ENCODE measurements around the gene RTL10.

The RTL10 gene

DNA sequence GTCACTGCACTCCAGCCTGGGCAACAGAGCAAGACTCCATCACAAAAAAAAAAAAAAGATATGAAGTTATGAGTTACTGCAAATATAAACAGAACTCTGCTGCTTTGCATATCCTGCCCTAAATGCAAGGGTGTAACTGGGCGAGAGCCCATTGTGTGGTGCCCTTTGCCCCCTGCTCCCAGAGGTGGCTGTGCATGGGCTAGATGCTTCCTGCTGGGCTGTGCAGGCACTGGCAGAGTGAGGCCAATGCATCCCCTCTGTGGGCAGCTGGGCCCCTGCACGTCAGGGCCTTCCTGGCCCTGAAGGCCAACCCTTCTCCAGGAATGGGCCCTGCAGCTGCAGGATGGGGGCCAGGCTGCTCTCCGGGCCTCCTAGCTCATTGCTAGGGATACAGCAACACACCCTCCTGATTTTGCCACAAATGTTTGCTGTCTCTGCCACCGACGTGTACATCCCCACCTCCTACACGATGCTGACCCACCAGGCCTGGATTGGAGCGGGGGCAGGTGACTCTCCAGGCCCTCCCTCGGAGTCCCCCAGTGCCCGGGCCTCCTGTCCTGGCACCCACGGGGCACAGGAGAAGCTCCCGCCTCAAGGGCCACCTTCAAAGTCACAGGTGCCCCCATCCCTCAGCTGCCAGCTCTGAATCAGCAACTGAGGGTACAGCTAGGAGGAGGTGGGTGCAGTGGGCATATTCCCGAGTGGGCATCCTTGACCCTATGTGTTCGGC is 46.2 kb upstream of the RTL10 start:
- no peak for DNase-seq
- Histone ChIP-seq H2AFZ (ENCODE audit: low read length) (no peak overlapping the region), H3K79me2 (ENCODE audit: low read length) (no peaks in the 10 kb centered on the region), H3F3A (ENCODE audit: insufficient read depth, low read length) (no peaks in the 10 kb centered on the region), H3K36me3 (replicated peaks; ENCODE audit: insufficient read depth, low read length) (no peaks in the 10 kb centered on the region), H3K9me2 (replicated peaks; ENCODE audit: insufficient read depth, low read length) (no peaks in the 10 kb centered on the region), H3K27me3 (replicated peaks; ENCODE audit: insufficient read depth, low read length) (no peaks in the 10 kb centered on the region), H3K4me2 (ENCODE audit: low read depth, low read length) (no peak overlapping the region), H3K4me1 (ENCODE audit: low read length) (no peaks in the 10 kb centered on the region), H3K27ac (ENCODE audit: low read length) (no peak overlapping the region), H3K4me3 (ENCODE audit: low read length) (no peak overlapping the region), H3K9ac (ENCODE audit: low read length) (no peak overlapping the region), H4K20me1 (ENCODE audit: insufficient read depth, low read length) (no peaks in the 10 kb centered on the region), H3K9me3 (replicated peaks; ENCODE audit: insufficient read depth, low read length) (no peaks in the 10 kb centered on the region)
- TF ChIP-seq EZH2phosphoT487 (IDR thresholded peaks at IDR 0.05; ENCODE audit: low read length) (no peak), CTCF (IDR thresholded peaks at IDR 0.05; ENCODE audit: low read length) (no peak), EZH2 (optimal IDR thresholded peaks at IDR 0.05; ENCODE audit: low read depth, low read length) (no peak)

DNA sequence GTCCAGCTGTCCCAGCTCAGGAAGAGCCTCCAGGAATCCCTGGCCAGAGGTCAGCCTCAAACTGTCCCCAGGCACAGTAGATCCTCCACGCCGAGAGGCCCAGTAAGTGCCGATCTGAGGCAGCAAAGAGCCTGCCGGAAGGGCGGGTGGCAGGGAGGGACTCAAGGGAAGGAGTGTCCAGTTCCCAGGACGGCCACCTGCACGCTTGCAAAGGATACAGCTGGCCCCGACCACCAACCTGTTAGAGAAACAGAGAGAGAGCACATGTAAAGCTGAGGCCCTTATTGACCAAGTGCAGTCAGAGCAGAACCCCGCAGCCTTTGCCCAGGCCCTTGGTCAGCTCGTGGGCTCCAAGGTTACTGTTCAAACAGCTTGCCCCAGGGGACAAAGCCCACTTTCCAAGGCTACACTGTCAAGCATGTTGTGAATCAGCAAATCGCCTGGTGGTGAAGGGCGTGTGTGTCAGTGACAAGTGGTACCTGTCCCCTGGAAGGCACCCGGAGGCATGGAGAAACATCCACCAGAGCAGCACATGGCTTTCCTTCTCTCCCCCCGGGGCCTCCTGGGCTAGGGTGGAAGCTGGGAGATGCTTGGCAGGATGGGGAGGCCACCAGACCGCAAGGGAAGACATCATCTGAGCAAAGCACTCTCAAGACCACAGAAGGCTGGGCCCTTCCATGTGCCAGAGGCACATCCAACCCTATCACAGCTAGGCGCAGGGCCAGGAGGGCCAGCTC is 44.3 kb upstream of the RTL10 start:
- Histone ChIP-seq H3K79me2 (ENCODE audit: low read length) (no peaks in the 10 kb centered on the region), H2AFZ (ENCODE audit: low read length) (no peak overlapping the region), H3K9ac (ENCODE audit: low read length) (no peak overlapping the region), H3K4me1 (ENCODE audit: low read length) (no peaks in the 10 kb centered on the region), H3K9me3 (replicated peaks; ENCODE audit: insufficient read depth, low read length) (no peaks in the 10 kb centered on the region), H3K4me3 (ENCODE audit: low read length) (no peak overlapping the region), H4K20me1 (ENCODE audit: insufficient read depth, low read length) (no peaks in the 10 kb centered on the region), H3F3A (ENCODE audit: insufficient read depth, low read length) (no peaks in the 10 kb centered on the region), H3K27ac (ENCODE audit: low read length) (no peak overlapping the region), H3K4me2 (ENCODE audit: low read depth, low read length) (no peak overlapping the region), H3K9me2 (replicated peaks; ENCODE audit: insufficient read depth, low read length) (no peaks in the 10 kb centered on the region), H3K27me3 (replicated peaks; ENCODE audit: insufficient read depth, low read length) (no peaks in the 10 kb centered on the region), H3K36me3 (replicated peaks; ENCODE audit: insufficient read depth, low read length) (no peaks in the 10 kb centered on the region)
- no peak for TF ChIP-seq CTCF (IDR thresholded peaks at IDR 0.05; ENCODE audit: low read length)
- TF ChIP-seq EZH2phosphoT487 (IDR thresholded peaks at IDR 0.05; ENCODE audit: low read length) = no peak
- no peak for TF ChIP-seq EZH2 (optimal IDR thresholded peaks at IDR 0.05; ENCODE audit: low read depth, low read length)
- no peak for DNase-seq

GRCh38 chr22:19898145-19898544 is 43.5 kb upstream of the RTL10 start:
- TF ChIP-seq EZH2 (optimal IDR thresholded peaks at IDR 0.05; ENCODE audit: low read depth, low read length) (no peak), EZH2phosphoT487 (IDR thresholded peaks at IDR 0.05; ENCODE audit: low read length) (no peak), CTCF (IDR thresholded peaks at IDR 0.05; ENCODE audit: low read length) (no peak)
- Histone ChIP-seq H3K27me3 (replicated peaks; ENCODE audit: insufficient read depth, low read length) (no peaks in the 10 kb centered on the region), H3K4me1 (ENCODE audit: low read length) (no peaks in the 10 kb centered on the region), H3K27ac (ENCODE audit: low read length) (no peak overlapping the region), H3K4me3 (ENCODE audit: low read length) (no peak overlapping the region), H3K4me2 (ENCODE audit: low read depth, low read length) (no peak overlapping the region), H3K9ac (ENCODE audit: low read length) (no peak overlapping the region), H3K36me3 (replicated peaks; ENCODE audit: insufficient read depth, low read length) (no peaks in the 10 kb centered on the region), H3K79me2 (ENCODE audit: low read length) (no peaks in the 10 kb centered on the region), H3K9me2 (replicated peaks; ENCODE audit: insufficient read depth, low read length) (no peaks in the 10 kb centered on the region), H3K9me3 (replicated peaks; ENCODE audit: insufficient read depth, low read length) (no peaks in the 10 kb centered on the region), H2AFZ (ENCODE audit: low read length) (no peak overlapping the region), H4K20me1 (ENCODE audit: insufficient read depth, low read length) (no peaks in the 10 kb centered on the region), H3F3A (ENCODE audit: insufficient read depth, low read length) (no peaks in the 10 kb centered on the region)
- DNase-seq = no peak

Data from MM.1S (cell line).